ENCODE measurements around the gene RAB17. TPM values are rescaled to one million over a fixed set of nuclear protein-coding genes. Genes with fewer than 3 reads are reported as not detected.

Gene RAB17
- total and polyA plus RNA-seq, 2 of the 4 experiments (the other 2 are of a cell fraction), result 0.41 TPM; not detected in 1

GRCh38 chr2:237629188-237629534, 38.6 kb upstream of the RAB17 start:
- TF ChIP-seq MAFK (IDR thresholded peaks at IDR 0.05; ENCODE audit: low read depth, low read length) (no peak), RFX5 (IDR thresholded peaks at IDR 0.05; ENCODE audit: low read depth, low read length) (peak; percentile 72)
- Histone ChIP-seq H3K9ac (ENCODE audit: low read depth, low read length) (no peak overlapping the region), H3K23ac (ENCODE audit: low read depth, low read length) (no peak overlapping the region; the same call in 1 of the 2 replicates), H3K9me1 (ENCODE audit: insufficient read depth, low read length) (peaks cover 18% of the 10 kb centered on the region), H3K9me3 (ENCODE audit: control insufficient read depth, insufficient read depth, low read length) (0 out of 2 replicates have a peak, but pooled peaks cover 2% of the 10 kb centered on the region), H4K20me1 (ENCODE audit: insufficient read depth, low read length) (peaks cover 30% of the 10 kb centered on the region), H3K4me1 (ENCODE audit: control insufficient read depth, insufficient read depth, low read length) (peaks cover 7% of the 10 kb centered on the region), H3K4ac (ENCODE audit: low read depth, low read length) (no peak overlapping the region), H3K18ac (ENCODE audit: low read depth, low read length) (no peak overlapping the region), H3K4me3 (ENCODE audit: insufficient read depth, low read depth, low read length) (no peak overlapping the region), H3K79me1 (ENCODE audit: low read depth in 1 of 2, low read length in 2 of 2) (peaks cover 20 to 73% of the 10 kb centered on the region in 2 experiments), H2BK20ac (ENCODE audit: low read depth, low read length) (no peak overlapping the region), H2BK120ac (ENCODE audit: low read depth, low read length) (no peak overlapping the region), H3K27ac (ENCODE audit: insufficient read depth, low read length) (no peak overlapping the region), H2BK15ac (ENCODE audit: low read depth, low read length) (no peak overlapping the region), H4K5ac (ENCODE audit: low read depth, low read length) (no peak overlapping the region), H2BK5ac (ENCODE audit: low read depth, low read length, poor library complexity, severe bottlenecking) (no peak overlapping the region), H2AK5ac (ENCODE audit: low read depth, low read length) (no peak overlapping the region), H2AFZ (replicated peaks; ENCODE audit: low read length, poor library complexity) (no peak overlapping the region), H3K36me3 (ENCODE audit: control insufficient read depth, insufficient read depth, low read length) (peaks cover 16% of the 10 kb centered on the region), H4K8ac (ENCODE audit: low read depth in 2 of 2, low read length in 2 of 2) (no peak overlapping the region), H3K14ac (replicated peaks; ENCODE audit: low read depth, low read length) (no peak overlapping the region; the same call in none of the 2 replicates), H3K27me3 (ENCODE audit: control insufficient read depth, insufficient read depth, low read length) (no peaks in the 10 kb centered on the region), H4K91ac (ENCODE audit: insufficient read depth, low read depth, low read length) (no peak overlapping the region), H3K56ac (ENCODE audit: extremely low read depth, insufficient read depth, low read length) (no peak overlapping the region), H3K4me2 (ENCODE audit: low read depth, low read length) (peak overlapping the region; percentile 99), H2AK9ac (replicated peaks; ENCODE audit: low read depth, low read length, poor library complexity) (no peak overlapping the region)
- CTCF ChIA-PET, result interaction anchor here (1.1 kb wide), 1 partner anchor 19 kb away, joined by 3 read pairs; no protein-coding TSS in a partner anchor
- no CpG with 5 or more reads among the region's 1 CpG for WGBS, 2 experiments (ENCODE audit: extremely low coverage in 2 of 2, insufficient read length in 1 of 2)
- POLR2A ChIA-PET (ENCODE audit: unreplicated experiment), result no interaction called here
- BruUV-seq (replicated peaks), result no TSS peak
- dilution Hi-C loops (cut with HindIII; ENCODE audit: low sequenced_read_pairs, unreplicated experiment) (no loop called here), intact Hi-C loops (cut with micrococcal nuclease) (no loop called here), in situ Hi-C loops (cut with MboI; ENCODE audit: low sequenced_read_pairs) (no loop called here)
- DNase-seq (peak; percentile 41), ATAC-seq (ENCODE audit: low read depth) (no peak)

Measured in IMR-90 (cell line).